KMS-11 (cell line): ENCODE results near the gene NUDT16L1.

ENCODE experiments used
- H2AFZ ChIP-seq: fragments of 200-600 bp; sonication (generic); 2 replicates; pipeline ENCODE4 v1.6.1; 2016; ENCODE audit warnings: antibody characterized with exemption, mixed run types, low read depth
- H3K27ac ChIP-seq: fragments of 200-600 bp; sonication (generic); 2 replicates; pipeline ENCODE4 v1.6.1; 2016; ENCODE audit warnings: mild to moderate bottlenecking, mixed run types
- H3K27me3 ChIP-seq: fragments of 200-600 bp; sonication (generic); 2 replicates; pipeline ENCODE4 v1.6.1; 2017; ENCODE audit warnings: mild to moderate bottlenecking, low read depth, mixed run types, moderate library complexity; ENCODE audit not compliant: insufficient read depth
- H3K36me3 ChIP-seq: fragments of 200-600 bp; sonication (generic); 2 replicates; pipeline ENCODE4 v1.6.1; 2017; ENCODE audit warnings: mild to moderate bottlenecking, mixed run types; ENCODE audit not compliant: insufficient read depth
- H3K4me1 ChIP-seq: fragments of 200-600 bp; sonication (generic); 2 replicates; pipeline ENCODE4 v1.6.1; 2016; ENCODE audit warnings: mild to moderate bottlenecking, low read depth, mixed run types; ENCODE audit not compliant: poor library complexity, severe bottlenecking
- H3K4me2 ChIP-seq: fragments of 200-600 bp; sonication (generic); 2 replicates; pipeline ENCODE4 v1.7.0; 2016; ENCODE audit warnings: mild to moderate bottlenecking, mixed run types
- H3K4me3 ChIP-seq: fragments of 200-600 bp; sonication (generic); IDR thresholded peaks from 2 replicates; pipeline ENCODE4 v1.6.1; 2017; ENCODE audit warnings: low read depth, low read length, mixed read lengths; ENCODE audit not compliant: insufficient read depth
- H3K79me2 ChIP-seq: fragments of 200-600 bp; sonication (generic); 2 replicates; pipeline ENCODE4 v1.6.1; 2016; ENCODE audit warnings: low read depth, mixed run types; ENCODE audit not compliant: insufficient read depth
- H3K9ac ChIP-seq: fragments of 200-600 bp; sonication (generic); 2 replicates; pipeline ENCODE4 v1.6.1; 2016; ENCODE audit warnings: mild to moderate bottlenecking, mixed run types
- H4K20me1 ChIP-seq: fragments of 200-600 bp; sonication (generic); 2 replicates; pipeline ENCODE4 v1.6.1; 2016; ENCODE audit warnings: mild to moderate bottlenecking, mixed run types; ENCODE audit not compliant: insufficient read depth
- TF ChIP-seq, protein P1 (sequence below): fragments of 200-600 bp; sonication (generic); conservative IDR thresholded peaks from 2 replicates; pipeline ENCODE4 v1.6.1; 2017; ENCODE audit warnings: low read depth, mild to moderate bottlenecking, antibody characterized with exemption, low read length, moderate library complexity, mixed read lengths

Gene NUDT16L1

DNA sequence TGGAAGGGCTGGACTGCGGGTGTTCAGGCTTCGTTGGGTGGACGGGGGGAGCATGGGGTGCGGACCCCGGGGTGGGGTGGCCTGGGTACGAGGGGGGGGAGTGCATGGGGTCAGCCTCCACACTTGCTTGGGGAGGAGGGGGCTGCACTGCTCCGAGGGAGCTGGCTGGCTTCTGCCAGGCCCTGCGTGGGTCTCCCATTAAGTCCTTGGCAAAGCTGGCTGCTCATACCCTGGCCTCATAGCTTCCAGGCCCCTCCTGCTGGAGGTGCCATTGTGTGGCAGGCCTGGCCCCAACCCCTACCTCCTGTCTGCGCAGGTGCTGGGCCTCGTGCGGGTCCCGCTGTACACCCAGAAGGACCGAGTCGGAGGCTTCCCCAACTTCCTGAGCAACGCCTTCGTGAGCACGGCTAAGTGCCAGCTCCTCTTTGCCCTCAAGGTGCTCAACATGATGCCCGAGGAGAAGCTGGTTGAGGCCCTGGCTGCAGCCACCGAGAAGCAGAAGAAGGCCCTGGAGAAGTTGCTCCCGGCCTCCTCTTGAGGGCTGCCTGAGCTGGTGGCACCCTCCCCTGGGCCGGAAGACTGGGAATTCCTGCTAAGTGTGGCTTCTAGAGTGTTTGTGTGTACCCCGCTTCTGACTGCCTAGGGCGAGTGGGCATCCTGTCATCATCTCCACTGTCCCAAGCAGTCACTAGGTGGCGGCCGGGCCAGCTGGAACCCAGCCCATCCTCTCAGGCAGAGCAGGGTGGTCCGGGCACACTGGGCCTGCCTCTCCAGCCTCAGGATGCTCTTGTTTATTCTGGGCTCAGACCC lies 1.5 kb downstream of the NUDT16L1 start:
- H3K4me1 ChIP-seq, result peaks cover 13% of the 10 kb centered on the region
- H3K4me2 ChIP-seq, result peak overlapping the region; percentile 57
- no peak overlapping the region for H3K4me3 ChIP-seq
- H3K79me2 ChIP-seq, result peaks cover 7% of the 10 kb centered on the region; the same call in 1 of the 2 replicates
- no peak overlapping the region for H3K27ac ChIP-seq
- H4K20me1 ChIP-seq, result no peaks in the 10 kb centered on the region
- H3K9ac ChIP-seq, result no peak overlapping the region; the same call in 1 of the 2 replicates
- H2AFZ ChIP-seq, result no peak overlapping the region
- peaks cover 4% of the 10 kb centered on the region; the same call in 1 of the 2 replicates for H3K36me3 ChIP-seq
- H3K27me3 ChIP-seq, result no peaks in the 10 kb centered on the region
- TF ChIP-seq, protein P1, sequence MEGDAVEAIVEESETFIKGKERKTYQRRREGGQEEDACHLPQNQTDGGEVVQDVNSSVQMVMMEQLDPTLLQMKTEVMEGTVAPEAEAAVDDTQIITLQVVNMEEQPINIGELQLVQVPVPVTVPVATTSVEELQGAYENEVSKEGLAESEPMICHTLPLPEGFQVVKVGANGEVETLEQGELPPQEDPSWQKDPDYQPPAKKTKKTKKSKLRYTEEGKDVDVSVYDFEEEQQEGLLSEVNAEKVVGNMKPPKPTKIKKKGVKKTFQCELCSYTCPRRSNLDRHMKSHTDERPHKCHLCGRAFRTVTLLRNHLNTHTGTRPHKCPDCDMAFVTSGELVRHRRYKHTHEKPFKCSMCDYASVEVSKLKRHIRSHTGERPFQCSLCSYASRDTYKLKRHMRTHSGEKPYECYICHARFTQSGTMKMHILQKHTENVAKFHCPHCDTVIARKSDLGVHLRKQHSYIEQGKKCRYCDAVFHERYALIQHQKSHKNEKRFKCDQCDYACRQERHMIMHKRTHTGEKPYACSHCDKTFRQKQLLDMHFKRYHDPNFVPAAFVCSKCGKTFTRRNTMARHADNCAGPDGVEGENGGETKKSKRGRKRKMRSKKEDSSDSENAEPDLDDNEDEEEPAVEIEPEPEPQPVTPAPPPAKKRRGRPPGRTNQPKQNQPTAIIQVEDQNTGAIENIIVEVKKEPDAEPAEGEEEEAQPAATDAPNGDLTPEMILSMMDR, result no peak

DNA sequence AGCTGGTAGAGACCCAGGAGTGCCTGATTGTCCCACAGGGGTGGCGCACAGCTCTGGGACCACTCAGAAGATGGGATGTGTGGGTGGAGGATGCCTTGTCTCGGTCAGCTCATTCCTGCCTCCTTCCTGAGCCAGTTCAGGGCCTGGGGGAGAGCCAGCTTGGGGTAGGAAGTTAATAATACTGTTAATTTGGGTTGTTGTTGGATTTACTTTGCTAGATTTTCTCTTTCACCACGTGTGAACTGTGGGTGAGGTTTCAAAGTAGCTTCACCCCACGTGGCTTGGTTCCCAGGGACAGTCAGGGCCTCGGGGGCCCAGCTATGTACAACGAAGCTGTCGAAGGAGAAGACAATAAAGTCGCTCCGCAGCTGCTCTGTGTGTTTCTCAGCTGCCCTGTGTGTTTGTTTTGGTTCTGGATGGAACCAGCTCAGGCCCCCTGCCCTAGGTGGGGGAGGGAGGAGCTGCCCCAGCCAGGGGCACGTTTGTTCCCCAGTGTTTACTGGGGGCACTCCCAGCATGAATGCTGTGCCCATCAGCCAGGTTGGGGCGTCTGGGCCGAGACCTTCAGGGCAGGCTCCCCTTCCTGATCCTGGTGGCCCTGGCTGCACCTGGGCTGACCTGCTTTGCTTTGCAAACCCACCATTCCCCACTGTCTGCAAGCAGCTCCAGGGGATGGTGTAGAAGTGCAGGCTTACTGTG lies 2.3 kb downstream of the NUDT16L1 start:
- Histone ChIP-seq H3K27me3 (no peaks in the 10 kb centered on the region), H3K4me1 (peaks cover 13% of the 10 kb centered on the region), H2AFZ (no peak overlapping the region), H3K79me2 (peaks cover 7% of the 10 kb centered on the region; the same call in 1 of the 2 replicates), H3K4me3 (no peak overlapping the region), H3K36me3 (peaks cover 4% of the 10 kb centered on the region; the same call in 1 of the 2 replicates), H3K4me2 (no peak overlapping the region), H4K20me1 (no peaks in the 10 kb centered on the region), H3K27ac (no peak overlapping the region), H3K9ac (no peak overlapping the region)
- TF ChIP-seq, protein P1, result no peak

DNA sequence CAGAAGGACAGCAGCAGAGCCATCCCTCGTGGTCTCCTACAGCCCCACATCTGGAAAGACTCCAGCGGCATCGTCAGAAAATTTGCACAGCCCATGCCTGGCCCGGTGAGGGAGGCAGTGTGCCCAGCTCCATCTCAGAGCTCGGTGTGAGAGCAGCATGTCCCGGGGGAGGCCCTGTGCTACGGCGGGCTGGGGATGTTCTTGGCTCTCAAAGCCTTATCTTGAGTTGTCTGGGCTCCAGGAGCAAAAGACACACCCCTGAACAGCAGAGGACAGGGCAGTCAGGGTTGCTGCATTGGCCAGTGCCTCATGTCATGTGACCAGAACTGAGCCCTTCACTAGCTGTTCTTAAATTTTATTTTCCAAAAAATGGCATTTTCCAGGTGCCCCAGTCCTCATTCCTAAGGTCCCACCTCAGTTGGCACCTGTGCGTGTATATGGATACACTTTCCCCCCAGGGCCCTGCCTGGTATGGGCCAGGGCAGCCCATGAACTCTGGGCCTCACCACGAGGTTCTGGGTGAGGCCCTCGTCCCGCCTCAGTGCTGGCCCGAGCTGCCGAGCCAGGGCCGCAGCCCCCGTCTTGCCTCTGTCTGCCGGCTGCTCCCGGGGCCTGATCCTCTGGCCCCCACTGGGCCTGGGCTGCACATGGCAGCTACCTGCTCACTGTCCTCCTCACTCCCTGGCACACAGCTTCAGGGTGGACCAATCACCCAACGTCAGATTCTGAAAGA lies 3.0 kb downstream of the NUDT16L1 start:
- no peak overlapping the region for H3K4me3 ChIP-seq

More for the DNA sequence above, 3.0 kb downstream of the NUDT16L1 start:
- Histone ChIP-seq H3K27ac (no peak overlapping the region), H3K4me1 (peaks cover 13% of the 10 kb centered on the region), H3K27me3 (no peaks in the 10 kb centered on the region), H3K4me2 (no peak overlapping the region), H3K79me2 (peaks cover 7% of the 10 kb centered on the region; the same call in 1 of the 2 replicates), H4K20me1 (no peaks in the 10 kb centered on the region), H2AFZ (no peak overlapping the region), H3K36me3 (peaks cover 4% of the 10 kb centered on the region; the same call in 1 of the 2 replicates), H3K9ac (no peak overlapping the region)
- TF ChIP-seq, protein P1, result no peak
